ENCODE results near the gene CPNE9. TPM values are rescaled to one million over a fixed set of nuclear protein-coding genes. Genes with fewer than 3 reads are reported as not detected.

The CPNE9 gene
- total RNA-seq, 1 donor from 2014 or later = not detected

- H3K27me3 ChIP-seq = no peaks in the 10 kb centered on the region
- H3K36me3 ChIP-seq = peaks cover 46 to 97% of the 10 kb centered on the region in 2 donors
- DNase-seq (ENCODE audit: low spot score in 2 of 2) = no peak
- H3K4me3 ChIP-seq = no peak overlapping the region
- no peak overlapping the region for H3K27ac ChIP-seq
- intact Hi-C loops (cut with DNase I) = no loop called here
- H3K4me1 ChIP-seq = no peaks in the 10 kb centered on the region
- no peak for TF ChIP-seq CTCF (IDR thresholded peaks at IDR 0.05)
- H3K9me3 ChIP-seq = no peaks in the 10 kb centered on the region
These were observed 5.3 kb upstream of the CPNE9 start for GRCh38 chr3:9698293-9698692.

- DNase-seq (ENCODE audit: low spot score in 2 of 2) = no peak
- Histone ChIP-seq H3K4me3 (no peak overlapping the region), H3K9me3 (no peaks in the 10 kb centered on the region), H3K4me1 (peaks cover 0 to 9% of the 10 kb centered on the region in 2 donors), H3K27me3 (peaks cover 3% of the 10 kb centered on the region), H3K36me3 (peaks cover 30 to 75% of the 10 kb centered on the region in 2 donors), H3K27ac (no peak overlapping the region)
- no peak for TF ChIP-seq CTCF (IDR thresholded peaks at IDR 0.05)
- intact Hi-C loops (cut with DNase I) = no loop called here
These were observed 3.1 kb upstream of the CPNE9 start for GRCh38 chr3:9700536-9700935.

GRCh38 chr3:9701006-9701405 is 2.6 kb upstream of the CPNE9 start:
- H3K27ac ChIP-seq = no peak overlapping the region
- intact Hi-C loops (cut with DNase I) = no loop called here
- no peak for TF ChIP-seq CTCF (IDR thresholded peaks at IDR 0.05)
- no peak overlapping the region for H3K4me3 ChIP-seq
- H3K36me3 ChIP-seq = peaks cover 29 to 70% of the 10 kb centered on the region in 2 donors
- no peaks in the 10 kb centered on the region for H3K9me3 ChIP-seq
- H3K4me1 ChIP-seq = peaks cover 0 to 9% of the 10 kb centered on the region in 2 donors
- no peak for DNase-seq (ENCODE audit: low spot score in 2 of 2)
- H3K27me3 ChIP-seq = peaks cover 3% of the 10 kb centered on the region

GRCh38 chr3:9701711-9702110 is 1.9 kb upstream of the CPNE9 start:
- Histone ChIP-seq H3K27ac (no peak overlapping the region), H3K27me3 (peaks cover 3% of the 10 kb centered on the region), H3K9me3 (no peaks in the 10 kb centered on the region), H3K4me3 (no peak overlapping the region), H3K4me1 (peaks cover 0 to 9% of the 10 kb centered on the region in 2 donors), H3K36me3 (peaks cover 22 to 64% of the 10 kb centered on the region in 2 donors)
- no peak for TF ChIP-seq CTCF (IDR thresholded peaks at IDR 0.05)
- DNase-seq (ENCODE audit: low spot score in 2 of 2) = no peak
- intact Hi-C loops (cut with DNase I) = no loop called here

GRCh38 chr3:9703240-9703639 is 393 bp upstream of the CPNE9 start:
- no peak for TF ChIP-seq CTCF (IDR thresholded peaks at IDR 0.05)
- no peaks in the 10 kb centered on the region for H3K9me3 ChIP-seq
- no peak overlapping the region for H3K4me3 ChIP-seq
- intact Hi-C loops (cut with DNase I) = no loop called here
- no peak for DNase-seq (ENCODE audit: low spot score in 2 of 2)
- H3K27ac ChIP-seq = no peak overlapping the region
- H3K27me3 ChIP-seq = peaks cover 3% of the 10 kb centered on the region
- peaks cover 0 to 9% of the 10 kb centered on the region in 2 donors for H3K4me1 ChIP-seq
- H3K36me3 ChIP-seq = peaks cover 10 to 49% of the 10 kb centered on the region in 2 donors
